GM12875 (cell line): ENCODE results near the gene ZNF576.

Experiments
- H3K4me3 ChIP-seq: one replicate; pipeline ENCODE4 v1.5.1; 2011; ENCODE audit warnings: low read depth, low read length, control low read depth
- TF ChIP-seq, protein P1 (sequence below): IDR thresholded peaks from 2 replicates; pipeline ENCODE4 v1.5.1; 2011; ENCODE audit warnings: low read depth, mild to moderate bottlenecking, control low read depth, inconsistent platforms, low read length, moderate library complexity, borderline replicate concordance; ENCODE audit not compliant: insufficient read depth

The ZNF576 gene

DNA sequence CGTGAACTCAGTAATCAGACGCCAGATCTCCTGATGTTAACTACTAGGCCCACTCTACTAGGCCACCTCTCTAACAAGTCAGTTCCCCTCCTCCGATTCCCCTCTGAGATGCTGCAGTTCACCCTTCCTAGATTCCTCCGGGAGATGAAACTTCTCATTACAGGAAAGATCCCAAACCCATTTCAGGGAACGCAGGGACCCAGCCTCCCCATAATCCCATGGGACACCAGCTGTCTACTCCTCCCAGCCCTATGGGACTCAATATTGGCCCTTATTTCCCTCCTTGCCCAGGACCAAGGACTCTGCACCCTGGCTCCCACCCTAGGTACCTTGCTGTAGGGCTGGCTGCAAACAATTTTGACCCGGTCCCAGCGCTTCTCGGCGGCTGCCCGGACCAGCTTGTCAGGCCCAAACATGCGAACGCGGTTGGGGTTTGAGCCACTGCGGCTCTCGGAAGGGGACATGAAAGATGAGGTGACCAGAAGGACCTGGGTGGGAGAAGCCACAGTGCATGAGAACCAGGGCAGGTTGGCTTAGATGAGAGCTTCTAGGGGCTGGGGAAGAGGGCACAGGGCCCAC is 42.0 kb upstream of the ZNF576 start:
- TF ChIP-seq, protein P1, sequence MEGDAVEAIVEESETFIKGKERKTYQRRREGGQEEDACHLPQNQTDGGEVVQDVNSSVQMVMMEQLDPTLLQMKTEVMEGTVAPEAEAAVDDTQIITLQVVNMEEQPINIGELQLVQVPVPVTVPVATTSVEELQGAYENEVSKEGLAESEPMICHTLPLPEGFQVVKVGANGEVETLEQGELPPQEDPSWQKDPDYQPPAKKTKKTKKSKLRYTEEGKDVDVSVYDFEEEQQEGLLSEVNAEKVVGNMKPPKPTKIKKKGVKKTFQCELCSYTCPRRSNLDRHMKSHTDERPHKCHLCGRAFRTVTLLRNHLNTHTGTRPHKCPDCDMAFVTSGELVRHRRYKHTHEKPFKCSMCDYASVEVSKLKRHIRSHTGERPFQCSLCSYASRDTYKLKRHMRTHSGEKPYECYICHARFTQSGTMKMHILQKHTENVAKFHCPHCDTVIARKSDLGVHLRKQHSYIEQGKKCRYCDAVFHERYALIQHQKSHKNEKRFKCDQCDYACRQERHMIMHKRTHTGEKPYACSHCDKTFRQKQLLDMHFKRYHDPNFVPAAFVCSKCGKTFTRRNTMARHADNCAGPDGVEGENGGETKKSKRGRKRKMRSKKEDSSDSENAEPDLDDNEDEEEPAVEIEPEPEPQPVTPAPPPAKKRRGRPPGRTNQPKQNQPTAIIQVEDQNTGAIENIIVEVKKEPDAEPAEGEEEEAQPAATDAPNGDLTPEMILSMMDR: no peak
- H3K4me3 ChIP-seq: no peak overlapping the region

DNA sequence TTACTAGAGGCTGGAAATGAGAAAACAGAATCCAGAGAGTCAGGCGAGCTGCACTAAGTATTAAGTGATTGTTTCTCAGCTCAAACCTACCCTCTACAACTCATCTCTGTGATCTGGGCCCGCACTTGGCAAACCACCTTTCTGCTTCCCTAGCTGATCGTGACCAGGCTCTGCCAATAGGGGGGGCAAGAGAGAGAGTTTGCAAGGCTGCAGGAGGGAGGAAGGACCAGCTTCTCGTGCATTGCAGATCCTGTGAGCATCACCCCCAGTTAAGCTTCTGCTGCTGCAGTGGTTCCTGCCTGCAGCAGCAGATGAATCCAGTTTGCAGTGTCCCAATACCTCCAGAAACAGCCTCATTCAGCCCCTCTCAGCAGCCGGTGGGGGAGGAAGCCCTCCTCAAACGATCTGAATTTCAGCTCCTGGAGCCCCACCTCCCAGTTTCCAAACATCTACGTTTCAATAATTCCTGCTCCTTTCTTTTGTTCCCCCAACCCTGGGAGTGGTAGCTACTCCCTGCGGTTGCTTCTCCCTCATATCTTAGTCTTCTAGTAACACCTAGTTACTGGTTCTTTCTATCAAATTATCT is 41.1 kb upstream of the ZNF576 start:
- TF ChIP-seq, protein P1: peak; percentile 96
- no peak overlapping the region for H3K4me3 ChIP-seq

DNA sequence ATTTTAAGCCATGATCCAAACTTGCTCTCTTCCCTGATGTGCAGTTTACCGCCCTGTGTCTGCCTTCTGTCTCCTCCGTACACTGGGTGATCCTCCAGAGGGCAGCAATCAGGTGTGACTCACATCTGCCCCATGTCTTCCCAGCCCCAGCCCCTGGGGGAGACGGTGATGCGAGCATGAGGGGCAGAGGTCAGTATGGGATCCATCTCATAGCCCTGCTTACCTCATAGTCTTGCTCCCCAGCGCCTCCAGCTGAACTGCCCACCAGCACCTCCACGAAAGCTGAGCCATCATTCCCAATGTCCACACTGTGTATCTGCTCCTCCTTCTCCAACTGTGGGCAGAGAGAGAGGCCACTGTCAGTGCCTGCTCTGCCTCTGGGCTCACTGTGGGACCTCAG is 35.7 kb upstream of the ZNF576 start:
- TF ChIP-seq, protein P1: no peak
- no peak overlapping the region for H3K4me3 ChIP-seq

DNA sequence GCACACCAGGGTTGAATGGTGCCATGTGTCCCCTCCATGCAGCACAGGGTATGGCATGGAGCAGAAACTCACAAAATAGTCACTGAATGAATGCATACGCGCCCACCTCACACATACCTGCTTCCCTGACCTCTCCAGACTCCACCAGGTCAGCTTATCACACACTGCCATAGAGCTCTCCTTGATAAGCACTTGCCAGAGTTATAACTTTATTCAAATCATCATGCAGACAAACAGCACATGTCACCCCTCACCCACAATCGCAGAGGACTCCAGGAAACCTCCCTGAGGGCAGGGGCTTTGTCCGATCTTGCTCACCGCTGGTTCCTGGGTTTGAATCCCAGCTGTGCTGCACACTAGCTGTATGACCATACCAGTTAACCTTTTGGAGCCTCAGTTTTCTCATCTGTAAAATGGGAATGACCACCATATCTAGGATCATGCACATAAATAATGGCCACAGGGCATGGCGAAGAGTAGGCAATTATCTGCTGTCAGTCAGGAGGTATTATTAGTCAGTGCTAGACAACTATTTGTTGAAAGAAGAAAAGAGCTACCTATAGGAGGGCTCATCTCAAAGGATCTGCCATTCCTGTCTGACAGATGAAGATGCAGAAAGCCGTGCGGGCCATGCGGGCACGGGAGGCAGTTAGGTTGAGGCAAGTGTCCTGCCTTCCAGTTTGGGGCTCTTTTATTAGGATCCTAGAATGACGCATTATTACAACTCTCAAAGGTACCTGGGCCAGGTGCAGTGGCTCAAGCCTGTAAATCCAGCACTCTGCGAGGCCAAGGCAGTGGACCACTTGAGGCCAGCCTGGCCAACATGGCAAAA is 35.0 kb upstream of the ZNF576 start:
- TF ChIP-seq, protein P1: no peak
- H3K4me3 ChIP-seq: no peak overlapping the region

DNA sequence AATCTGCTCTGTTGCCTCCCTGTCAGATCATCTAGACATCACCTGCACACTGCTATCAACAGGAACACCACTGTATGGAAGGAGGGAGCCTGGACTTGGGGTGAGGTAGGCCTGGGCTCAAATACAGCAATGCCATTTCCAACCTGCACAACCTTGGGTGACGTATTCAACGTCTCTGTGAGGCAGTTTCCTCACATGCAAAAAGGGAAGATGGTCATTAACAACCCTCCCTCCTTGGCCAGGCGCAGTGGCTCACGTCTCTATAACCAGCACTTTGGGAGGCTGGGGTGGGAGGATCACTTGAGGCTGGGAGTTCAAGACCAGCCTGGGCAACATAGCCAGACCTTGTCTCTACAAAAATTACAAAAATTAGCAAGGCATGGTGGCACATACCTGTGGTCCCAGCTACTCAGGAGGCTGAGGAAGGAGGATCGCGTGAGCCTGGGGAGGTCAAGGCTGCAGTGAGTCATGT is 34.1 kb upstream of the ZNF576 start:
- no peak overlapping the region for H3K4me3 ChIP-seq

DNA sequence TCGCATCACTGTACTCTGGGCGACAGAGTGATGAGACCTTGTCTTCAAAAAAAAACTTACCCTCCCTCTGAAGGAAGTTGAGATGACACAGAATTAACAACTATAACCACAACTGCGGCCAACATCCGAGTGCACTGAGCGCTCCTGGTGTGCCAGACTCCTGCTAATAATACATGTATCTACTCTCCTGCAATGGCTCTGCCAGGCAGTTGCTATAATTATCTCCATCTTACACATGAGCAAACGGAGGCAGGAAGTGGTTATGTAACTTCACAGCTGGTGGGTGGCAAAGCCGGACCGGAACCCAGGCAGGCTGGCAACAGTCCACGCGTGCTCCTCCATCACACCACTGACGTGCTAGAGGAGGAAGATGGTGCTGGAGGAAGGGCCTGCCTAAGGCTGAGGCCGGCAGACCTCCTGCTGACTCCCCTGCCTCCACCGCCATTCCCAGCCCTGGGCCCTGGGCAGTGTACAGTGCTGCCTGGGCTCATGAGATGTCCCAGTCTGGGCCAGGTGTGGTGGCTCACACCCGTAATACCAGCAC is 33.6 kb upstream of the ZNF576 start:
- no peak overlapping the region for H3K4me3 ChIP-seq
- TF ChIP-seq, protein P1: no peak

More for the DNA sequence above, 34.1 kb upstream of the ZNF576 start:
- TF ChIP-seq, protein P1: no peak
